ENCODE results near the gene KCNJ16. TPM values are rescaled to one million over a fixed set of nuclear protein-coding genes. Genes with fewer than 3 reads are reported as not detected.

Gene KCNJ16
- total and polyA plus RNA-seq, 9 of the 15 experiments (the other 6 are each of a cell fraction or from before 2014, with no cell fraction given), result 0.01 to 0.75 (median 0.07) TPM; not detected in 4

DNA sequence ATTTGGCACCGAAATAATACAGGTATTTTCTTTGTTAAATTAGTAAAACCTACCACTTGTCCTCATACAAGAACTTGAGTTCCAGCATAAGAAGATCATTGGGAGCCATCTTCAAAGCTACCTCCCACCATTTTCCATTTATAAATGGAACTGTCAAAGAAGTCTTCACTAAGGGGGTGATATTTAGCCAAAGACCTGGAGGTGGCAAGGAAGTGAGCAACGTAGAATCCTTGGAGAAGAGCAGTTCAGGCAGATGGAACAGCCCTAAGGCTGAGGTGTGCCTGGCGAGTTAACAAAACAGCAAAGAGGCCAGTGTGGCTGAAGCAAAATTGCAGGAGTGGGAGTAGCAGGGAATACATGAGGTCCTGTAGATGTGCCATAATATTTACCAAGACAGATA is 1.8 kb downstream of the KCNJ16 start (continued):
- TF ChIP-seq, protein P1, sequence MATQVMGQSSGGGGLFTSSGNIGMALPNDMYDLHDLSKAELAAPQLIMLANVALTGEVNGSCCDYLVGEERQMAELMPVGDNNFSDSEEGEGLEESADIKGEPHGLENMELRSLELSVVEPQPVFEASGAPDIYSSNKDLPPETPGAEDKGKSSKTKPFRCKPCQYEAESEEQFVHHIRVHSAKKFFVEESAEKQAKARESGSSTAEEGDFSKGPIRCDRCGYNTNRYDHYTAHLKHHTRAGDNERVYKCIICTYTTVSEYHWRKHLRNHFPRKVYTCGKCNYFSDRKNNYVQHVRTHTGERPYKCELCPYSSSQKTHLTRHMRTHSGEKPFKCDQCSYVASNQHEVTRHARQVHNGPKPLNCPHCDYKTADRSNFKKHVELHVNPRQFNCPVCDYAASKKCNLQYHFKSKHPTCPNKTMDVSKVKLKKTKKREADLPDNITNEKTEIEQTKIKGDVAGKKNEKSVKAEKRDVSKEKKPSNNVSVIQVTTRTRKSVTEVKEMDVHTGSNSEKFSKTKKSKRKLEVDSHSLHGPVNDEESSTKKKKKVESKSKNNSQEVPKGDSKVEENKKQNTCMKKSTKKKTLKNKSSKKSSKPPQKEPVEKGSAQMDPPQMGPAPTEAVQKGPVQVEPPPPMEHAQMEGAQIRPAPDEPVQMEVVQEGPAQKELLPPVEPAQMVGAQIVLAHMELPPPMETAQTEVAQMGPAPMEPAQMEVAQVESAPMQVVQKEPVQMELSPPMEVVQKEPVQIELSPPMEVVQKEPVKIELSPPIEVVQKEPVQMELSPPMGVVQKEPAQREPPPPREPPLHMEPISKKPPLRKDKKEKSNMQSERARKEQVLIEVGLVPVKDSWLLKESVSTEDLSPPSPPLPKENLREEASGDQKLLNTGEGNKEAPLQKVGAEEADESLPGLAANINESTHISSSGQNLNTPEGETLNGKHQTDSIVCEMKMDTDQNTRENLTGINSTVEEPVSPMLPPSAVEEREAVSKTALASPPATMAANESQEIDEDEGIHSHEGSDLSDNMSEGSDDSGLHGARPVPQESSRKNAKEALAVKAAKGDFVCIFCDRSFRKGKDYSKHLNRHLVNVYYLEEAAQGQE (IDR thresholded peaks at IDR 0.05; ENCODE audit: borderline replicate concordance), result no peak
- TF ChIP-seq, protein P1 (CRISPR knock-in tag; IDR thresholded peaks at IDR 0.05; ENCODE audit: low read depth), result no peak
- TF ChIP-seq, protein P2, sequence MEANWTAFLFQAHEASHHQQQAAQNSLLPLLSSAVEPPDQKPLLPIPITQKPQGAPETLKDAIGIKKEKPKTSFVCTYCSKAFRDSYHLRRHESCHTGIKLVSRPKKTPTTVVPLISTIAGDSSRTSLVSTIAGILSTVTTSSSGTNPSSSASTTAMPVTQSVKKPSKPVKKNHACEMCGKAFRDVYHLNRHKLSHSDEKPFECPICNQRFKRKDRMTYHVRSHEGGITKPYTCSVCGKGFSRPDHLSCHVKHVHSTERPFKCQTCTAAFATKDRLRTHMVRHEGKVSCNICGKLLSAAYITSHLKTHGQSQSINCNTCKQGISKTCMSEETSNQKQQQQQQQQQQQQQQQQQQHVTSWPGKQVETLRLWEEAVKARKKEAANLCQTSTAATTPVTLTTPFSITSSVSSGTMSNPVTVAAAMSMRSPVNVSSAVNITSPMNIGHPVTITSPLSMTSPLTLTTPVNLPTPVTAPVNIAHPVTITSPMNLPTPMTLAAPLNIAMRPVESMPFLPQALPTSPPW (CRISPR knock-in tag; IDR thresholded peaks at IDR 0.05), result no peak
- TF ChIP-seq ZFP36 (IDR thresholded peaks at IDR 0.05; ENCODE audit: low read depth, low read length, partially characterized antibody), result no peak
- TF ChIP-seq TBP (optimal IDR thresholded peaks at IDR 0.05; ENCODE audit: low read depth, low read length), result no peak
- no peak for TF ChIP-seq ARID2 (IDR thresholded peaks at IDR 0.05)
- TF ChIP-seq ZNF707 (CRISPR knock-in tag; conservative IDR thresholded peaks at IDR 0.05), result no peak
- TF ChIP-seq, protein P3, sequence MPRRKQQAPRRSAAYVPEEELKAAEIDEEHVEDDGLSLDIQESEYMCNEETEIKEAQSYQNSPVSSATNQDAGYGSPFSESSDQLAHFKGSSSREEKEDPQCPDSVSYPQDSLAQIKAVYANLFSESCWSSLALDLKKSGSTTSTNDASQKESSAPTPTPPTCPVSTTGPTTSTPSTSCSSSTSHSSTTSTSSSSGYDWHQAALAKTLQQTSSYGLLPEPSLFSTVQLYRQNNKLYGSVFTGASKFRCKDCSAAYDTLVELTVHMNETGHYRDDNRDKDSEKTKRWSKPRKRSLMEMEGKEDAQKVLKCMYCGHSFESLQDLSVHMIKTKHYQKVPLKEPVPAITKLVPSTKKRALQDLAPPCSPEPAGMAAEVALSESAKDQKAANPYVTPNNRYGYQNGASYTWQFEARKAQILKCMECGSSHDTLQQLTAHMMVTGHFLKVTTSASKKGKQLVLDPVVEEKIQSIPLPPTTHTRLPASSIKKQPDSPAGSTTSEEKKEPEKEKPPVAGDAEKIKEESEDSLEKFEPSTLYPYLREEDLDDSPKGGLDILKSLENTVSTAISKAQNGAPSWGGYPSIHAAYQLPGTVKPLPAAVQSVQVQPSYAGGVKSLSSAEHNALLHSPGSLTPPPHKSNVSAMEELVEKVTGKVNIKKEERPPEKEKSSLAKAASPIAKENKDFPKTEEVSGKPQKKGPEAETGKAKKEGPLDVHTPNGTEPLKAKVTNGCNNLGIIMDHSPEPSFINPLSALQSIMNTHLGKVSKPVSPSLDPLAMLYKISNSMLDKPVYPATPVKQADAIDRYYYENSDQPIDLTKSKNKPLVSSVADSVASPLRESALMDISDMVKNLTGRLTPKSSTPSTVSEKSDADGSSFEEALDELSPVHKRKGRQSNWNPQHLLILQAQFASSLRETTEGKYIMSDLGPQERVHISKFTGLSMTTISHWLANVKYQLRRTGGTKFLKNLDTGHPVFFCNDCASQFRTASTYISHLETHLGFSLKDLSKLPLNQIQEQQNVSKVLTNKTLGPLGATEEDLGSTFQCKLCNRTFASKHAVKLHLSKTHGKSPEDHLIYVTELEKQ (CRISPR knock-in tag; IDR thresholded peaks at IDR 0.05), result no peak
- TF ChIP-seq NBN (IDR thresholded peaks at IDR 0.05; ENCODE audit: low read depth), result no peak
- TF ChIP-seq ASH1L (IDR thresholded peaks at IDR 0.05; ENCODE audit: borderline replicate concordance, low read depth, partially characterized antibody), result no peak
- TF ChIP-seq BRCA1 (IDR thresholded peaks at IDR 0.05), result no peak
- no peak for TF ChIP-seq BRCA1 (CRISPR knock-in tag; IDR thresholded peaks at IDR 0.05)
